ENCODE data around the gene SOST.

Gene SOST

GRCh38 chr17:43774304-43775250, 16.0 kb upstream of the SOST start:
- DNase-seq (ENCODE audit: low spot score), result no peak

DNA sequence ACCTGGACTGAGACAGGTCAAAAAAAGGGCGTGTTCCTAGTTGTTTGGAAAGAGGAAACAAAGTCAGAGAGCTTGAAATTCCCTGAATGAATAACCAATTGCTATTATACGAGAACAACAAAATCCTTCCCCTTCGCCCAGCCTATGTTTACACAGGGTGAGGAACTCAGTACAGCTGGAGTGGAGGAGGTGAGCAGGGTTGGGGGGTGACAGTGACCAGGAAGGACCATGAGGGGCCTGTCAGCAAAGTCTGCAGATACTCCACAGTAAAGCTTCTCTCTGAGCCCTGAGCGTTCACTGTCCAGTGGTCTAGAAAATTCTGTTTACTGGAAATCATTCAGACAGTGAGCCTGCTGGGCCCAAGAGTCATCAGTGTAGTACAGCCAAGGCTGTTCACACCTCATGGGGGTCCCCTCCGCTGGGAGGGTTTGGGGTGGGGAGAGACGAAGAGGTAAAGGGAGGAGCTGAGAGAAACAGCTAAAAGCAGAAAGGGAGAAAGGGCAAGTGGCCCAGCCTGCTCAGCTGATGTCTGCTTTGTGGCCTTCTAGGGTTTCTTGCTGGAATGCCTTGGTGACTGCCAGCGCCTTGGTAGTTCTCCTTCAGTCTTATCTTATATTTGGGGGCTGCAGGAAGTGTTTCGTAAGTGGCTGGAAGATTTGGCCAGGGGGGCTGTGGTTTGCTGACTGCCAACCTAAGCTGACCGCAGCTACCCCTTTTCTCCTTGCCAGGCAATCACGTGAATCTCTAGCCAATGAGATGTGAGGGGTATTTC, 14.5 kb upstream of the SOST start:
- DNase-seq (ENCODE audit: low spot score), result no peak

DNA sequence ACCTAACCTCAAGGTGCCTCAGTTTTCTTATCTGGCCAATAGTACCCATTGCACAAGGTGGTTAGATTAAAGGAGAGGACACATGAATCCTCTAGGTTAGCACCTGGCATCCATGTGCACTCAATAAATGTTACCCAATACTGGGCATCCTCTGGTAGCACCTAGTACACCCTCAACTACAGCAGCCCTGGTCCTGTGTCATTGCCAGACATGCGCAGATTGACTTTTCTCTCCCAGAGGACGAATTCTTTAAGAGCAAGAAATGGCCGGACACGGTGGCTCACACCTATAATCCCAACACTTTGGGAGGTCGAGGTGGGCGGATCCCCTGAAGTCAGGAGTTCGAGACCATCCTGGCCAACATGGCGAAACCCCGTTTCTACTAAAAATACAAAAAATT, 12.9 kb upstream of the SOST start:
- DNase-seq (ENCODE audit: low spot score), result no peak

GRCh38 chr17:43770957-43771356, 12.4 kb upstream of the SOST start:
- DNase-seq (ENCODE audit: low spot score), result no peak

DNA sequence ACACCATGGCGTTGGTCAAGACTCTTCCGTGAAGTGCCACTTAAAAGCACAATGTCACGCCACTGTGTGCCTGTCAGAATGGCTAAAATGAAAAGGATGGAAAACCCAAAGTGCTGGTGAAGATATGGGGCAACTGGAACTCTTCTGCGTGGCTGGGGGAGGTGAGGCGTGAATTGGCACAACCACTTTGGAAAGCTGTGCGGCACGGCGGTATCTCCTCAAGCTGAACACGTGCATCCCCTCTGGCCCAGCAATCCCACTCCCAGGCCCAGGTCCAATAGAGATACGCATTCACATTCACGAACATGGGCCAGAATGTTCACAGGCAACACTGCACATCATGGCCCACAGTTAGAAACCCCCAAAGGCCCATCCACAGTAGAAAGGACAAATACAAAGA, 11.3 kb upstream of the SOST start:
- no peak for DNase-seq (ENCODE audit: low spot score)

- DNase-seq (ENCODE audit: low spot score), result no peak
Observed at GRCh38 chr17:43769426-43769825, 10.8 kb upstream of the SOST start.

DNA sequence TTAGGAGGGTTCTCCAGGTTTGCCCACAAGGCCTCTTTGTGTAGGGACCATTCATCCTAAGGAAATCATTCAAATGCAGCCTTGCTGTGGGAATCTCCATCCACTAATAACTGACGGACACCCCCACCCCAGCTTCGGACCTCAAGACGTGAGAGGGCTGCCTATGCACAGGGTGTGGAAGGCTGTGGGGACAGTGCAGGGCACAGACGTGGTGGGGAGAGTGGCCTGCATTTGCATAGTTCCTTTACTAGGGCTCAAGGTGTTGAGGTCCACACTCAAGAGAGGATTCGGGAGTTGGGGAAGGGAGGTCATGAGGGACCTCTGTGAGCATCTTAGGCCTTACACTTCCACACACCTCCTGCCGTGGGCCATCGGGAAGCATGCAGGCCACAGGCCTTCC, 10.4 kb upstream of the SOST start:
- no peak for DNase-seq (ENCODE audit: low spot score)

DNA sequence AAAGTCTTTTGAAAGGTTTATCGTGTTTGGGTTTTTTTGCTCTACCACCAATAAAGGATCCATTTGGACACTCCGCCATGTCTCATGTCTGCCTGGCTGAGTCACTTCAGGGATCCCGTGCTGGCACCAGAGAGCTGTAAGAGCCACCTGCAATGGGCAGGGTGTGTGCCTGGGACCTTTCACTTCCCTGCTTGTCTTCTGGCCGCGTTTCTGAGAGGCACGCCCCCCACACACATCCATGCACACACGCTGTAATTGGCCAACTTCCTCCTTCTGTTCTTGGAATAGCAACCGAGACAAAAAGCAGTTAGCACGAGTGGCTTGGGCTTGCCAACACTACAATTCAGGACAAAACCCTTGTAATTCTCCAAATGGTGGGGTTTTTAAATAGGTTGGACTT, 9.8 kb upstream of the SOST start:
- DNase-seq (ENCODE audit: low spot score), result no peak

DNA sequence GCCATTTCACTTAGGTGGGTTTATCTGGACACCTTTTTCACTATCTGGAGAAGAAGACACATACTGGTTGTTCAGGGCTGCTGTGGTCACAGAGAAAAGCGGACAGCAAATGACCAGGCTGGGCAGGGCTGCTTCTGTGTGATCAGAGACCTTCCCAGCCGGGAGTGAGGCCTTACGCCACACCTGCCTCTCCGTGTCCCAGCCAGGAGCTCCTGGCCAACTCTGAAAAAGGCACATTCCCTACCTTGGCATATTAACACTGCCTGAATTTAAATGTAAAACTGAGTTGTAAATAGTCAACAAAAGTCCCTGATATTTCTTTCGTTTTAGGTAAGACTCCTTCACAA, 9.1 kb upstream of the SOST start:
- no peak for DNase-seq (ENCODE audit: low spot score)

GRCh38 chr17:43767053-43767712, 8.6 kb upstream of the SOST start:
- no peak for DNase-seq (ENCODE audit: low spot score)

- peak; percentile 67 for DNase-seq (ENCODE audit: low spot score)
Observed at GRCh38 chr17:43766413-43767052, 7.9 kb upstream of the SOST start.

- peak; percentile 94 for DNase-seq (ENCODE audit: low spot score)
Observed at GRCh38 chr17:43760254-43760852, 1.8 kb upstream of the SOST start.

DNA sequence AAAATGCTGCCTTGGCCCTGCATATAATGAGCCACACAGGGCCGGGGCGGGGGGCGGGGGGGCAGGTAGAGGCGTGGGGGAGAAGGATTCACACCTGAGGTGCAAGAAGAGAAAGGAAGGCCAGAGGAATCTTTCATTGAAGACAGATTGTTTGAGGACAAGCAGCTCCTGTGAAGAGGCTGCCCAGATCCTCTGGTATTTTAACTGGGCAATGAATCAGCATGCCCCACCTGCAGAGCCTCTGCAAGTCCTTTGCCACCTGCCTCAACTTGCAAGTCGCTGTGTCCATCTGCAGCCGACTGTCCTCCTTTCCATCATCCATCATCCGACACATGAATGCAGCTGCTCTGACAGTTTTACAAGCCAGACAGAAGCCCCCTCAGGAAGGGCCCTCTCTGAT, 1.2 kb upstream of the SOST start:
- DNase-seq (ENCODE audit: low spot score), result no peak

DNA sequence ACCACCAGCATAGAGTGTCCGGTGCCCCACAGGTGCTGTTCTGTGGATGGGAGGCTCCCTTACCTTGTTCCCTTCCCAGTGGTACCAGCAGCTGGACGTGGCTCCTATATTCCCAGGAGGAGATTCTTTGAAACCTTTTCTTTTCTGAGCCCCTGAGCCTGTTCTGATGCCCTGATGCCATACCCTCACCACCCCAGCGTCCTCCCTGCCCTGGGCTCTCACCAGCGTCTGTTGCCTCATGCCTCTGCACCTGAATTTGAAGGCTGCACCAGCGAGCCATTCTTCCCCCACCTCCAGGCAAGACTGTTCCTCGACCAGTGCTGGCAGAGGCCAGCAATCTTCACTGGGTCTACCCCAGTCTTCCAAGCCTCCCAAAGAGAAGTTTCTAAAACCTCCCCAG, 505 bp downstream of the SOST start:
- DNase-seq (ENCODE audit: low spot score), result no peak

DNA sequence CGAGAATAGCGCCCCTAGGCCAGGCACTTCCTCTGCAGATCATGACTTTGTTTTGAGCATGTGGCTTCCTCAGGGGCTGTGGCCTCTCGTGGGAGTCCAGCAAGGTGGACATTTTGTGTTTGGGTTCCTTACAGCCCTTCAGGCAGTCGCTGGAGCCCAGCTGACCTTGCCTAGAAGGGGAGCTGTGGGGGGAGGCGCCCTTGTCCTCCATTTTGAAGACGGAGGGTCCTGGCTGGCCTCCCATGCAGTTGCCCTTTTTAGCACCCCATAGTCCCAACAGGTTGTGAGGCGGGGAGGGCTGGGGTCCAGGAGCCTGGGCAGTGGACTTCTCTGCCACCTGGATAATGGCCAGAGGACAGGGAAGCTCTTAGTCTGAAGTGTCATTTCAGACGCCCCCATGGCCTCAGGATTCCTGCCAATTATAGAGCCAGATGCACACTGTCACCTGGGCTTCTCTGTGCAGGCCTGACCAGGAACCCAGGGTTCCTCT, 1.4 kb downstream of the SOST start:
- DNase-seq (ENCODE audit: low spot score), result no peak

GRCh38 chr17:43756201-43756600, 2.4 kb downstream of the SOST start:
- no peak for DNase-seq (ENCODE audit: low spot score)

GRCh38 chr17:43755389-43755875, 3.2 kb downstream of the SOST start:
- no peak for DNase-seq (ENCODE audit: low spot score)

- no peak for DNase-seq (ENCODE audit: low spot score)
Observed at GRCh38 chr17:43754947-43755346, 3.6 kb downstream of the SOST start.

DNA sequence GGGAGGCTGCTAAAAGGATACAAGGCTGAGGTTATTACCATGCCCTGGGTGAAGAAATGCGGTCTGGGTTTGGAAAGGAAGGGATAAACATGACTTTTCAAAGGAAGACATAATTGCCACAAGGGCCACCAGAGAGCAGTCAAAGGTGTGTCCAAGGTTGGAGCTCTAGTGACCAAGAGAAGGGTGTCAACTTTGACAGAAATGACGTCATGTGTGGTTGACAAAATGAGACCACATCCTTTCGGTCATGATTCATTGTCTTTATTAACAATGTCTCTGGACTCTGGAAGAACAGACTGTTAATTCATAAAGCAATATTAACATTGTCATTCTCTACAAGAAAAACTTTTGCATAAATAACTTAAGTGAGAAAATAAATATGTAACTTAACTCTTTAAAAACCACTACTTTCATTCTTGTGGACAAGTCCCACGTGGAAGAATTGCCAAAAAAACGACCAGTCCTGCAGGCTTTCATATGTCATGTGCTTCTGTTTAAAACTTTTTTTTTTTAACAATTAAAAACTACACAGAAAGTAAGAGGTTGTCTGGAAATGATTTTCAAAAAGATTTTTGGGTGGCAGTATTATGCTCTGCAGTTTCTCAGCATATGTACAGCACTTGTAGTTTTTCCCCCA, 5.0 kb downstream of the SOST start:
- peak; percentile 29 for DNase-seq (ENCODE audit: low spot score)

DNA sequence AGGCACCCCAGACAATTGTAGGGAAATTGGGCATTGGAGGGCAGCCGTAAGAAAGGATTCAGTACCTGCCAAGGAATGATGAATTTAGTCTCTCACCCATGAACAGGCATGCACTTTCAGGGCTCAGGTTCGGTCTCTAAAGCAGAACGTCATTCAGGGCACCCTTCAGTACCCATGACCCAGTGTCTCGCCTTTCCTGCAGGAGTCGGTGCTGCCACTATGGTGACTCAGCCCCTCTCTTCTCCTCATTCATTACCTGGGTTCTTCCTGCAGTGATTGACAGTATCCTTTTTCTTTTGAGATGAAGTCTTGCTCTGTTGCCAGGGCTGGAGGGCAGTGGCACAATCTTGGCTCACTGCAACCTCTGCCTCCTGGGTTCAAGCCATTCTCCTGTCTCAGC, 8.4 kb downstream of the SOST start:
- DNase-seq (ENCODE audit: low spot score), result no peak

GRCh38 chr17:43745541-43745940, 13.1 kb downstream of the SOST start:
- peak; percentile 23 for DNase-seq (ENCODE audit: low spot score)
